ENCODE measurements around the gene KAZN. TPM values are rescaled to one million over a fixed set of nuclear protein-coding genes. Genes with fewer than 3 reads are reported as not detected.

The KAZN gene
- total RNA-seq, 1 experiment from 2014 or later: 15.6 TPM

- Histone ChIP-seq H3K27ac (no peak overlapping the region), H3F3A (ENCODE audit: insufficient read depth, low read depth) (no peaks in the 10 kb centered on the region), H3K9me3 (ENCODE audit: insufficient read depth, low read depth) (no peaks in the 10 kb centered on the region), H3K79me2 (ENCODE audit: low read depth) (no peaks in the 10 kb centered on the region), H3K4me3 (no peak overlapping the region), H3K27me3 (ENCODE audit: insufficient read depth, low read depth) (peaks cover 79% of the 10 kb centered on the region), H4K20me1 (ENCODE audit: insufficient read depth) (no peaks in the 10 kb centered on the region), H3K4me1 (replicated peaks; ENCODE audit: insufficient read depth) (no peaks in the 10 kb centered on the region), H3K9me2 (ENCODE audit: insufficient read depth) (no peaks in the 10 kb centered on the region), H2AFZ (no peak overlapping the region), H3K4me2 (no peak overlapping the region), H3K36me3 (ENCODE audit: low read depth) (no peaks in the 10 kb centered on the region)
- DNase-seq: no peak
- no TSS peak for BruUV-seq (replicated peaks)
- POLR2A ChIA-PET (ENCODE audit: unreplicated experiment): no interaction called here
- TF ChIP-seq CTCF (conservative IDR thresholded peaks at IDR 0.05) (no peak), EZH2 (IDR thresholded peaks at IDR 0.05; ENCODE audit: low read depth) (no peak)
- CTCF ChIA-PET: no interaction called here
- intact Hi-C loops (cut with micrococcal nuclease; ENCODE audit: unreplicated experiment): no loop called here
Measured at GRCh38 chr1:14689996-14690615, 91.6 kb downstream of the KAZN start.

GRCh38 chr1:14693949-14694348, 95.5 kb downstream of the KAZN start:
- DNase-seq: no peak
- Histone ChIP-seq H3F3A (ENCODE audit: insufficient read depth, low read depth) (no peaks in the 10 kb centered on the region), H3K36me3 (ENCODE audit: low read depth) (no peaks in the 10 kb centered on the region), H3K4me3 (no peak overlapping the region), H3K9me3 (ENCODE audit: insufficient read depth, low read depth) (no peaks in the 10 kb centered on the region), H3K79me2 (ENCODE audit: low read depth) (no peaks in the 10 kb centered on the region), H3K4me1 (replicated peaks; ENCODE audit: insufficient read depth) (no peaks in the 10 kb centered on the region), H4K20me1 (ENCODE audit: insufficient read depth) (no peaks in the 10 kb centered on the region), H2AFZ (no peak overlapping the region), H3K9me2 (ENCODE audit: insufficient read depth) (no peaks in the 10 kb centered on the region), H3K27me3 (ENCODE audit: insufficient read depth, low read depth) (peaks cover 66% of the 10 kb centered on the region), H3K27ac (no peak overlapping the region), H3K4me2 (no peak overlapping the region)
- no TSS peak for BruUV-seq (replicated peaks)
- ChIA-PET POLR2A (ENCODE audit: unreplicated experiment) (no interaction called here), CTCF (no interaction called here)
- TF ChIP-seq EZH2 (IDR thresholded peaks at IDR 0.05; ENCODE audit: low read depth) (no peak), CTCF (conservative IDR thresholded peaks at IDR 0.05) (no peak)
- intact Hi-C loops (cut with micrococcal nuclease; ENCODE audit: unreplicated experiment): no loop called here

GRCh38 chr1:14694589-14694988, 96.1 kb downstream of the KAZN start:
- intact Hi-C loops (cut with micrococcal nuclease; ENCODE audit: unreplicated experiment): no loop called here
- Histone ChIP-seq H3K4me2 (no peak overlapping the region), H3K27me3 (ENCODE audit: insufficient read depth, low read depth) (peaks cover 66% of the 10 kb centered on the region), H3K27ac (no peak overlapping the region), H3F3A (ENCODE audit: insufficient read depth, low read depth) (no peaks in the 10 kb centered on the region), H3K9me2 (ENCODE audit: insufficient read depth) (no peaks in the 10 kb centered on the region), H3K4me3 (no peak overlapping the region), H3K79me2 (ENCODE audit: low read depth) (no peaks in the 10 kb centered on the region), H3K4me1 (replicated peaks; ENCODE audit: insufficient read depth) (no peaks in the 10 kb centered on the region), H4K20me1 (ENCODE audit: insufficient read depth) (no peaks in the 10 kb centered on the region), H3K36me3 (ENCODE audit: low read depth) (no peaks in the 10 kb centered on the region), H3K9me3 (ENCODE audit: insufficient read depth, low read depth) (no peaks in the 10 kb centered on the region), H2AFZ (no peak overlapping the region)
- ChIA-PET CTCF (no interaction called here), POLR2A (ENCODE audit: unreplicated experiment) (no interaction called here)
- no peak for TF ChIP-seq EZH2 (IDR thresholded peaks at IDR 0.05; ENCODE audit: low read depth)
- no peak for TF ChIP-seq CTCF (conservative IDR thresholded peaks at IDR 0.05)
- DNase-seq: no peak
- BruUV-seq (replicated peaks): no TSS peak
